Measurements from ENCODE around the gene RFX8.

DNA sequence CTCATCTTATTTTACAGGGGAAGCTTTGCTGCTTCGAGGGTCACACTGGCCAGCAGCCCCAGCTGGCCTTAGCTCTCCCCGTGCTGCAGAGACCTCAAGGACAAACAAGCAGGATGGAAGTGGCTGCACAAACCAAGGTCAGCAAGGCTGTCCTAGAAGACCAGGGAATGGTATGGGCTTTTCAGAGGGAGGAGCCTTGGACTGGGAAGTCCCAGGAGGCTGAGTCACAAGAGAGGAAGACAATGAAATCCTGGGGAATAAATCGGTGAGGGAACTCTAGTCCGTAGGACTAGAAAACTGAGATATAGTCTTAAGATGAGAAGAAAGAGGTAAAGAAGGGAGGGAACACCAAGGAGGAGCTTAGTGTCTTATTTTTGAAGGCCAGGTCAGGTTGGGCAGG is 103.3 kb downstream of the RFX8 start:
- TF ChIP-seq POLR2AphosphoS5 (IDR thresholded peaks at IDR 0.05; ENCODE audit: low read depth, low read length) (no peak), PBX3 (IDR thresholded peaks at IDR 0.05) (no peak), CTCF (IDR thresholded peaks at IDR 0.05) (no peak), JUND (IDR thresholded peaks at IDR 0.05) (no peak)

Data from SK-N-SH (cell line).